GM12801 (cell line): ENCODE results near the gene JPH2.

Source experiments
- CTCF ChIP-seq: IDR thresholded peaks from one replicate; pipeline ENCODE4 v1.5.1; 2011; ENCODE audit warnings: control low read depth; ENCODE audit not compliant: insufficient read length; ENCODE audit errors: extremely low read depth

Gene JPH2

GRCh38 chr20:44182135-44182765 lies 4.7 kb downstream of the JPH2 start:
- TF ChIP-seq CTCF, result no peak

- no peak for TF ChIP-seq CTCF
These were observed 5.4 kb downstream of the JPH2 start for GRCh38 chr20:44181611-44182010.

GRCh38 chr20:44180814-44181213 lies 6.2 kb downstream of the JPH2 start:
- TF ChIP-seq CTCF, result no peak

GRCh38 chr20:44176833-44177534 lies 10.0 kb downstream of the JPH2 start:
- TF ChIP-seq CTCF, result no peak

GRCh38 chr20:44174996-44175765 lies 11.8 kb downstream of the JPH2 start:
- no peak for TF ChIP-seq CTCF

GRCh38 chr20:44173846-44174245 lies 13.1 kb downstream of the JPH2 start:
- TF ChIP-seq CTCF, result no peak

- TF ChIP-seq CTCF, result no peak
These were observed 13.9 kb downstream of the JPH2 start for GRCh38 chr20:44173116-44173515.
